ENCODE measurements around the gene CFAP57. TPM values are rescaled to one million over a fixed set of nuclear protein-coding genes. Genes with fewer than 3 reads are reported as not detected.

The CFAP57 gene
- polyA plus RNA-seq, 2 of the 4 experiments (the other 2 are of a cell fraction): 0.54 to 0.80 TPM

DNA sequence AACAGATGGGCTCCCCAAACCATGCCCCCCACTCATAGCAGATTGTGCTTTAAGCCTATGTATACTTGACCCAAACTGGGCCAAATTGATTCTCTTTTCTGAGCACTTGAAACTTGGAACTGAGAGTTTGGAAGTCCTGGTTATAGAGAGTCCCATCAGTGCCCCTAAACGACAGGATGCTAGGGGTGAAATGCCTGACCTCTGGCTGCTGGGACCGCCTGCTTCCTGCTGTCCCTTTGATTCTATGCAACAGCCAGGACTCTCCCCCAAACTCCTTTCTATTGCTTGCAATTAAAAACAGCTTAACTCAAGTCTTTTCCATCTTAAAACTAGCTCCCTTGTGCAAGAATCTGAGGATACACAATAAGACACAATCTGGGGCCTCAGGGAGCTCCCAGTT, 108.6 kb downstream of the CFAP57 start (continued):
- TF ChIP-seq HDAC2 (IDR thresholded peaks at IDR 0.05): no peak

DNA sequence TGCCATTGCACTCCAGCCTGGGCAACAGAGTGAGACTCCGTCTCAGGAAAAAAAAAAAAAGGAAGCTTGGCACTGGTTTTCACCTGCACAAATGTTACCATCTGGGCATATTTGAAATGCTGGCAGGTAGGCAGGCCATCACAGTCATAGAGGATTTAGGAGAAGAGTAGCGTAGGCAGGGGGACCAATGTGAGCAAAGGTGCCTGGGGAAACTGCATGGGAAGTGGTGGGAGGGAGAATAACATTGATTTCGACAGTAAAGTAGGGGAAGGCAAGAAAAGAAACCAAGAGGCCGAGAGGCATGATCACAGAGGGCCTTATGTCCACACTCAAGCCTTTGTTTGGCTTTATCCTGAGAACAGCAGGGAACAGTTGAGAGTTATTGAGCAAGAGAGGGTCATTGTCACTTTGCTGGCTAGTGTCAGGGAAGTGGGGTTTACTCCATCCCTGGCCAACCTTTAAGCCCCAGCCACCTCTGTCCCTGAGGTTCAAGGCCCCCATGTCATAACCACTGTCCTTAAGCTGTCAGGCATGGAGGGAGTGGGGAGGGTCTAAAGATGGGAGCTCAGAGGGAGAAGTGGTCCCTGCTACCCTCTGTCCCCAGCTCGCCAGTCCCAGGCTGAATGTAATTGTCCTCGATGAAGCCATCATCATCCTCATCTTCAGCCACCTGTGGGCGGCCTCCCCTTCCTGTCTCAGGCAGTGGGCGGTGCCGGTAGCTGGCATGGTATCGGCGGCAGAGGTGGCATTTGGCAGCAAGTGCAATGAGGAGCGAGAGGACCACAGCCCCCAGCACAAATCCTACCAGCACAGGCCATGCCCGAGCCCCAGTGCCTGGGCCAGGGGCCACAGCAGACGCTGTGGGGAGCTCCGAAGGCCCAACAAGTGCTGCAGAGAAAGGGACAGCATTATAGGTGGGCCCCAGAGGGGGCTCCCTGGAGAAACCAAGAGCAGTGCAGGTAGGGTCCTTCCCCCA, 110.4 kb downstream of the CFAP57 start:
- ChIA-PET POLR2A (no interaction called here), CTCF (interaction anchor here (0.8 to 1.7 kb wide), 4 partner anchors 10 to 50 kb away, joined by 3 to 4 read pairs (median 4); no protein-coding TSS in a partner anchor)
- no peak for DNase-seq (ENCODE audit: low read depth in 1 of 2, low spot score in 1 of 2)
- Histone ChIP-seq H3K4me3 (no peak overlapping the region), H3K9me3 (no peaks in the 10 kb centered on the region), H3K27ac (no peak overlapping the region), H3K4me2 (no peak overlapping the region), H3K4me1 (no peaks in the 10 kb centered on the region)
- no peak for TF ChIP-seq CBX2 (IDR thresholded peaks at IDR 0.05; ENCODE audit: borderline replicate concordance, low read depth)
- no peak for TF ChIP-seq MAFK (IDR thresholded peaks at IDR 0.05; ENCODE audit: partially characterized antibody)
- no peak for FAIRE-seq
- WGBS (ENCODE audit: missing lambda C conversion rate): 68% methylated on average over 7 of the region's 15 CpGs
- ATAC-seq: no peak

DNA sequence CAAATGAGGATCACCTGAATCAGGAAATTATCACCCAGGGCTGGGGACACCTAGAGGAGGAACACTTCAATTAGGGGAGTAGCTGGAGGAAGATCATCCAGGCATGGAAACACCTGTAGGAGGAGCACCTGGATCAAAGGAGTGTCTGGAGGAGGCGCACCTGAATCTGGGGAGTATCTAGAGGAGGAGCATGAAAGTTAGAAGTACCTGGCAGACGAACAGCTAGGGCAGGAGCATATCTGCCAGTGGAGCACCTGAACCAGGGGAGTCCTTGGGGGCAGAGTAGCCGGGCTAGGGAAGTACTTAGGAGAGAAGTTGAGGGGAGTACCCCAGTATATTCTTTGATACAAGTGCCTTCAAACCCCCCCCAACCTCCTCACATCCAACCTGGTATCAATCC, 111.9 kb downstream of the CFAP57 start:
- CTCF ChIA-PET: no interaction called here

DNA sequence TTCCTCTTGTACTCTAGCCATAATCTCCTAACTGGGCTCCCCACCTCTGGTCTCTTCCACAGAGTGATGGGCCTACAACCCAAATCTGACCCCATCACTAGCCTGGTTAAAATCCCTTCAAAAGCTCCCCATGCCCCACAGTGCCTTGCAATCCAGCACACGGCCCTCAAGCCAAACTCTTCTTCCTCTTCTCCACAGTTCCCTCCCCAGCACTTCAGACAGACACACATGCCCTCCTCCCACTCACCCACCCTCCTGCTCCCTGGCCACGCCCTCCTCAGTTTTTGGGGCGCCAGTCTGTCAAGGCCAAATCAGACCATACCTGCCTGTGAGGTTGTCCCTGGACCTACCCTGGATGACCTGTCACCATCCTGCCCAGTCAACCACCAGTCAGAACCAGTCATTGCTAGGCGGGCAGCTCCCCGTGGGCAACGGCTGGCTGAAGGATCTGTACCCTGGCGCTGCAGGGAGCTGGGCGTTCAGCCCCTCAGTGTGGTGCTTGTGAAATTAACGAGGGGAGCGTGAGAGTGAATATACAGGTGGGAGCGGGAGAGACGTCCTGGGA, 112.5 kb downstream of the CFAP57 start:
- DNase-seq (ENCODE audit: low read depth in 1 of 2, low spot score in 1 of 2): no peak
- FAIRE-seq: no peak
- ATAC-seq: no peak
- CTCF ChIA-PET: no interaction called here
- Histone ChIP-seq H3K4me3 (no peak overlapping the region), H3K4me2 (no peak overlapping the region), H3K27ac (no peak overlapping the region), H3K9me3 (no peaks in the 10 kb centered on the region), H3K4me1 (no peaks in the 10 kb centered on the region)
- POLR2A ChIA-PET: no interaction called here
- TF ChIP-seq HDAC2 (IDR thresholded peaks at IDR 0.05) (no peak), ZSCAN20 (CRISPR knock-in tag; IDR thresholded peaks at IDR 0.05) (no peak), MAZ (IDR thresholded peaks at IDR 0.05; ENCODE audit: borderline replicate concordance, low read depth, low read length) (no peak), ZFP36 (IDR thresholded peaks at IDR 0.05; ENCODE audit: borderline replicate concordance, partially characterized antibody) (no peak), EHF (CRISPR knock-in tag; IDR thresholded peaks at IDR 0.05) (no peak), BHLHE40 (IDR thresholded peaks at IDR 0.05; ENCODE audit: low read depth, low read length) (no peak), TFCP2L1 (CRISPR knock-in tag; IDR thresholded peaks at IDR 0.05) (no peak), NPAS2 (CRISPR knock-in tag; IDR thresholded peaks at IDR 0.05; ENCODE audit: borderline replicate concordance) (no peak)
- TF ChIP-seq, protein P1, sequence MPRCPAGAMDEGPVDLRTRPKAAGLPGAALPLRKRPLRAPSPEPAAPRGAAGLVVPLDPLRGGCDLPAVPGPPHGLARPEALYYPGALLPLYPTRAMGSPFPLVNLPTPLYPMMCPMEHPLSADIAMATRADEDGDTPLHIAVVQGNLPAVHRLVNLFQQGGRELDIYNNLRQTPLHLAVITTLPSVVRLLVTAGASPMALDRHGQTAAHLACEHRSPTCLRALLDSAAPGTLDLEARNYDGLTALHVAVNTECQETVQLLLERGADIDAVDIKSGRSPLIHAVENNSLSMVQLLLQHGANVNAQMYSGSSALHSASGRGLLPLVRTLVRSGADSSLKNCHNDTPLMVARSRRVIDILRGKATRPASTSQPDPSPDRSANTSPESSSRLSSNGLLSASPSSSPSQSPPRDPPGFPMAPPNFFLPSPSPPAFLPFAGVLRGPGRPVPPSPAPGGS (IDR thresholded peaks at IDR 0.05): no peak
- TF ChIP-seq, protein P2, sequence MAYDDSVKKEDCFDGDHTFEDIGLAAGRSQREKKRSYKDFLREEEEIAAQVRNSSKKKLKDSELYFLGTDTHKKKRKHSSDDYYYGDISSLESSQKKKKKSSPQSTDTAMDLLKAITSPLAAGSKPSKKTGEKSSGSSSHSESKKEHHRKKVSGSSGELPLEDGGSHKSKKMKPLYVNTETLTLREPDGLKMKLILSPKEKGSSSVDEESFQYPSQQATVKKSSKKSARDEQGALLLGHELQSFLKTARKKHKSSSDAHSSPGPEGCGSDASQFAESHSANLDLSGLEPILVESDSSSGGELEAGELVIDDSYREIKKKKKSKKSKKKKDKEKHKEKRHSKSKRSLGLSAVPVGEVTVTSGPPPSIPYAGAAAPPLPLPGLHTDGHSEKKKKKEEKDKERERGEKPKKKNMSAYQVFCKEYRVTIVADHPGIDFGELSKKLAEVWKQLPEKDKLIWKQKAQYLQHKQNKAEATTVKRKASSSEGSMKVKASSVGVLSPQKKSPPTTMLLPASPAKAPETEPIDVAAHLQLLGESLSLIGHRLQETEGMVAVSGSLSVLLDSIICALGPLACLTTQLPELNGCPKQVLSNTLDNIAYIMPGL (CRISPR knock-in tag; IDR thresholded peaks at IDR 0.05; ENCODE audit: borderline replicate concordance): no peak
- TF ChIP-seq, protein P3, sequence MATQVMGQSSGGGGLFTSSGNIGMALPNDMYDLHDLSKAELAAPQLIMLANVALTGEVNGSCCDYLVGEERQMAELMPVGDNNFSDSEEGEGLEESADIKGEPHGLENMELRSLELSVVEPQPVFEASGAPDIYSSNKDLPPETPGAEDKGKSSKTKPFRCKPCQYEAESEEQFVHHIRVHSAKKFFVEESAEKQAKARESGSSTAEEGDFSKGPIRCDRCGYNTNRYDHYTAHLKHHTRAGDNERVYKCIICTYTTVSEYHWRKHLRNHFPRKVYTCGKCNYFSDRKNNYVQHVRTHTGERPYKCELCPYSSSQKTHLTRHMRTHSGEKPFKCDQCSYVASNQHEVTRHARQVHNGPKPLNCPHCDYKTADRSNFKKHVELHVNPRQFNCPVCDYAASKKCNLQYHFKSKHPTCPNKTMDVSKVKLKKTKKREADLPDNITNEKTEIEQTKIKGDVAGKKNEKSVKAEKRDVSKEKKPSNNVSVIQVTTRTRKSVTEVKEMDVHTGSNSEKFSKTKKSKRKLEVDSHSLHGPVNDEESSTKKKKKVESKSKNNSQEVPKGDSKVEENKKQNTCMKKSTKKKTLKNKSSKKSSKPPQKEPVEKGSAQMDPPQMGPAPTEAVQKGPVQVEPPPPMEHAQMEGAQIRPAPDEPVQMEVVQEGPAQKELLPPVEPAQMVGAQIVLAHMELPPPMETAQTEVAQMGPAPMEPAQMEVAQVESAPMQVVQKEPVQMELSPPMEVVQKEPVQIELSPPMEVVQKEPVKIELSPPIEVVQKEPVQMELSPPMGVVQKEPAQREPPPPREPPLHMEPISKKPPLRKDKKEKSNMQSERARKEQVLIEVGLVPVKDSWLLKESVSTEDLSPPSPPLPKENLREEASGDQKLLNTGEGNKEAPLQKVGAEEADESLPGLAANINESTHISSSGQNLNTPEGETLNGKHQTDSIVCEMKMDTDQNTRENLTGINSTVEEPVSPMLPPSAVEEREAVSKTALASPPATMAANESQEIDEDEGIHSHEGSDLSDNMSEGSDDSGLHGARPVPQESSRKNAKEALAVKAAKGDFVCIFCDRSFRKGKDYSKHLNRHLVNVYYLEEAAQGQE (IDR thresholded peaks at IDR 0.05): no peak
- TF ChIP-seq, protein P4, sequence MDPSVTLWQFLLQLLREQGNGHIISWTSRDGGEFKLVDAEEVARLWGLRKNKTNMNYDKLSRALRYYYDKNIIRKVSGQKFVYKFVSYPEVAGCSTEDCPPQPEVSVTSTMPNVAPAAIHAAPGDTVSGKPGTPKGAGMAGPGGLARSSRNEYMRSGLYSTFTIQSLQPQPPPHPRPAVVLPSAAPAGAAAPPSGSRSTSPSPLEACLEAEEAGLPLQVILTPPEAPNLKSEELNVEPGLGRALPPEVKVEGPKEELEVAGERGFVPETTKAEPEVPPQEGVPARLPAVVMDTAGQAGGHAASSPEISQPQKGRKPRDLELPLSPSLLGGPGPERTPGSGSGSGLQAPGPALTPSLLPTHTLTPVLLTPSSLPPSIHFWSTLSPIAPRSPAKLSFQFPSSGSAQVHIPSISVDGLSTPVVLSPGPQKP (IDR thresholded peaks at IDR 0.05; ENCODE audit: low read depth, low read length): no peak
- 78% methylated on average over 10 of the region's 12 CpGs for WGBS (ENCODE audit: missing lambda C conversion rate)

More for the DNA sequence above, 111.9 kb downstream of the CFAP57 start:
- FAIRE-seq (no peak), DNase-seq (ENCODE audit: low read depth in 1 of 2, low spot score in 1 of 2) (no peak), ATAC-seq (no peak)
- no peaks in the 10 kb centered on the region for H3K9me3 ChIP-seq
- H3K4me1 ChIP-seq: no peaks in the 10 kb centered on the region
- TF ChIP-seq HDAC2 (IDR thresholded peaks at IDR 0.05) (no peak), ZNF302 (CRISPR knock-in tag; IDR thresholded peaks at IDR 0.05) (no peak)
- no peak overlapping the region for H3K27ac ChIP-seq
- POLR2A ChIA-PET: no interaction called here
- WGBS (ENCODE audit: missing lambda C conversion rate): 74% methylated on average over 3 of the region's 3 CpGs
- H3K4me2 ChIP-seq: no peak overlapping the region
- H3K4me3 ChIP-seq: no peak overlapping the region
